NCI-H1694 treated with DMSO at 0.1 percent for 48 hours (cell line): ENCODE results near the gene NXF2B.
"Not testable (repeated sequence)": the region's sequence is repeated elsewhere in the genome, so short reads cannot be mapped to it uniquely, and the experiment has no call there.

ENCODE experiments used
- DNase-seq: peaks from one replicate; lab custom pipeline; 2025; lab: John Stamatoyannopoulos, UW

Gene NXF2B, protein sequence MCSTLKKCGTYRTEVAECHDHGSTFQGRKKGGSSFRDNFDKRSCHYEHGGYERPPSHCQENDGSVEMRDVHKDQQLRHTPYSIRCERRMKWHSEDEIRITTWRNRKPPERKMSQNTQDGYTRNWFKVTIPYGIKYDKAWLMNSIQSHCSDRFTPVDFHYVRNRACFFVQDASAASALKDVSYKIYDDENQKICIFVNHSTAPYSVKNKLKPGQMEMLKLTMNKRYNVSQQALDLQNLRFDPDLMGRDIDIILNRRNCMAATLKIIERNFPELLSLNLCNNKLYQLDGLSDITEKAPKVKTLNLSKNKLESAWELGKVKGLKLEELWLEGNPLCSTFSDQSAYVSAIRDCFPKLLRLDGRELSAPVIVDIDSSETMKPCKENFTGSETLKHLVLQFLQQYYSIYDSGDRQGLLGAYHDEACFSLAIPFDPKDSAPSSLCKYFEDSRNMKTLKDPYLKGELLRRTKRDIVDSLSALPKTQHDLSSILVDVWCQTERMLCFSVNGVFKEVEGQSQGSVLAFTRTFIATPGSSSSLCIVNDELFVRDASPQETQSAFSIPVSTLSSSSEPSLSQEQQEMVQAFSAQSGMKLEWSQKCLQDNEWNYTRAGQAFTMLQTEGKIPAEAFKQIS

DNA sequence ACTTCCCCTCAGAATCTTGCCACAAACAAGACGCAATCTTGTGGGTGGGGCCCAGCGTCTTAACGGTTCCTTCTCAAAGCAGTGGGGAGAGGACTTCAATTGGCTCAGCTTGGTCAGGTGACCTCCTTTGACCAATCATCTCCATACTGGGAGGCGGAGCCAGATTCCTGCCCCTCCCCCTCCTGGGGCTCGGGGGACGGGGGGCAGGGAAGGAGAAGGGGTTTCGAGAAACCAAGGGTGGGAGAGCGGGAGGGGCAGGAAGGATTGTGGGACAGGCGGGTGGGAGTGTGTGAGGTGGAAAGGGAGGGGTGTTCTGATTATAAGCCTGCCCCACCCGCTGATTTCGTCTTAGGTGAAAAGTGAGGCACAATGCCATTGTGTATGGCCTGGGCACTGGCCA, at the start of gene NXF2B:
TSS of gene NXF2B (minus strand) at position 101 of the 400 bp plus-strand sequence. CDS start 59,972 bp downstream, outside the sequence.
- not testable (repeated sequence) for DNase-seq

DNA sequence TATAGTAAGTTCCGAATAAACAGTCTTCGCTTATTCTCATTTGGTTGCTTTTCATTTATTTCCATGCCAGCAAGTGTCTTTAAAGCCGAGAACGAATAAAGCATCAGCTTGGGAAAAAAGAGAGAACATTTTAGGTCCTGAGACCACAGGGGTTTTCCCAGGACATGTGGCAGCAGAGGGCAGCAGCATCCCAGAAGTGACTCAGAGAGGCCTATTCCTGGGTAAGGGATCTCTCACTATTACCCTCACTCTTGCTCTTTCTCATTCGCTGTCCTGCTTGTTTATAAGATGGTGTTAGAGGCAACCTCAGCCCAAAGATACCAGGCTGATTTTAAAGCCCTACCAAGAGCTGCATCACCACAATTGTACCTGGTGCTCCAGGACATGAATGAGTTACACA, 39.0 kb upstream of the NXF2B start:
- not testable (repeated sequence) for DNase-seq

DNA sequence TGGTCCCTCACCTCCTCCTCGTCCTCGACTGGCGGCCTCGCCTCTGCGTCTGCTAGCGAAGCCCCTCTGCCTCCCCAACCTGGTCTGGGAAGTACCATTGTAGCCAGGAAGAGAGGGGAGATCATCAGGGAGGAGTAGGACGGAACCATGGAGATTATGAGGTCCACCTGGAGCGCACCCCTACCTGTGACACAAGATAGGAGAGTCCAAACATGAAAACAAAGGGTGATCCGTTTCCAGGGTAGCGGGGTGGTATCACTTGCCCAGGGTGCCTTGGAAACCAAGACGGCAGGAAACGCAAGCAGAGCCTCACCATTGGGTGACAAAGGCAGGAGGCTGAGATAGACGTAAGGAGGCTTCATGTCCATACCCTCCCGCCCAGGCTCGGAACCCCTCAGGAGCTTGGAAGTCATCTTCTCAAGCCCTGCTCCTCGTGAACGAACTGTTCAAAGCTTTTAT, 32.0 kb upstream of the NXF2B start, which contains the start of gene TCP11X2:
TSS of gene TCP11X2 (minus strand) at position 51 of the 459 bp plus-strand sequence.
- not testable (repeated sequence) for DNase-seq

DNA sequence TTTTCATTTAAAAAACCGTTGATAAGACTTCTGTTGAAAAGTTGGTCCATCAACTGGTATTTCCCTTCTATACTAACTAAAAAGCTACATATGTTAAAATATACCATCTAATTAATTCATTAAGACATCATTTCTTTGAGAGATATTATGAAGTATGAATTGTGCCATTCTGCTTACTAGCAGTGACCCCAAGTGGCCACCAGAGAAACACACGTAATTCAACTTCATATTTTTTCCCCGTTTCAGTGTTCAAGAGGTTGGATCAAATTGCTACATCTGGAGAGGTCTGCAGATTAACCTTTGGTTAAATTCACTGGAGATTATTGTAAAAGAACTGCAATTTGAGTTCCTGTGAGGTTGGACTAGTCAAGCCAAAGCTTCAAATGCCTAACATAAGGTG, 30.4 kb upstream of the NXF2B start:
- not testable (repeated sequence) for DNase-seq

GRCh38 chrX:102458615-102459014, 18.8 kb upstream of the NXF2B start:
- DNase-seq, result not testable (repeated sequence)

GRCh38 chrX:102414493-102414892, 25.3 kb downstream of the NXF2B start:
- DNase-seq, result not testable (repeated sequence)

- no peak for DNase-seq
Measured at GRCh38 chrX:102345916-102346315, 93.9 kb downstream of the NXF2B start.

- DNase-seq, result no peak
Measured at GRCh38 chrX:102341867-102342266, 97.9 kb downstream of the NXF2B start.

DNA sequence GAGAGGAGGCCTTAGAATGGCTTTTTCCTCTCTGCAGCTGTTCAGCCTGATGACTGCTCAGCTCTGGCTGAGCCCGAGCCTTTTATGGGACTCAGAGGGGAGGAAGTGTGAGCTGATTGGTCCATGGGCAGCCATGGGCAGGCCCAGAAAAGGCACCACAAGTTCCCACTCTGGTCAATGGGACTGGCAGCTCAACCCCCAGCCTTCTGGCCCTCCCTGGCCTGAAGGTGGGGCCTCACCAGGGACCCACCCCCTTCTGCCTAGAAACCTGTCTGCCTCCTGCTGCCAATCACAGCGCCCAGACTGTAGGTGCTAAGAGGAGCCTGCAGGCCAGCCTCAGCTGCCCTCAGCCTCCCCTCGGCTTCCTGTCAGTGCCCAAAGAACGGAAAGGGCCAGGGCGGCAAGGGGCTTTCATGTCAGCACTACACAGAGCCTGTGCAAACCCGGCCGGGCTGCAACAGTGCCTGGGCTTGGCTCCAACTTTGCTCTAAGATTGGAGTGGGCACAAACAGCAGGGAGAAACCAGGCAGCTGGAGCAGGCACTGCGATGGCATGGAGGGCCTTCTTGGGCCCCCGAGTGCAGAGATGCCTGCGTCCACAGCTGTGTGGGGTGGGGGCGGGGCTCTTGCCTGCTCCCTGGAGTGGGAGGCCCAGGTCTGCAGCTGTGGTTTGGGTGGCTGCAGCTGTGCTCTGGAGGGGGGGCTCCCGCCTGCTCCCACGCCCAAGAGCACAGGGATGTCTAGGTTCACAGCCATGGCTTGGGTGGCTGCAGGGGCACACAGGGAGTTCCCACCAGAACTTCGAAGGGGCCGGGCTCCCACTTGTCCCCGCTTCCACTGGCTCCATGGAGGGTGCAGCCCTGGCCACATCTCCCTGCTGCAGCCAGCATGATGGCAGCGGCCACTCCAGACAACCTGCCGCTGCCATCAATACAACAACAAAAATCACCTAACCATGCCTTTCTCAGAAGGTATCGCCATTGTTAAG, 100.2 kb downstream of the NXF2B start:
- DNase-seq, result no peak

DNA sequence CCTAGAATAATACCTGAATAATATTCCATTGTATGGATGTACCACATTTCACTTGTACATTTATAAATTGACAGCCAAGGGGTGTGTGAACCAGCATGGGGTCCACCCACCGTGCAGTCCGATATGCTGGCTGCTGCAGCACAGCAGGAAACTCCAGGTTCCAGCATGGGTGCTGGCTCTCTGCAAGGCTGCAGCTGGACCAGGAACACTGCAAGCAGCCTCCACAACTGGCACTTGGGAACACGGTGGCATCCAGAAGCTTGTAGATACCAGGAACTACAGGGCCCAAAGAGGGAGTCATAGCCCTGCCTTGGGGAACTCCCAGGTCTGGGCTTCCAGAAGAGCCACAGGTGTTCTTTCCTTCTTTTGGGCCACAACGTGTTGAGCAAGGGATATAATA, 101.6 kb downstream of the NXF2B start:
- no peak for DNase-seq
